GM19395 (cell line): ENCODE results near the gene CDO1.

Experiments used
- ATAC-seq: cut with Tn5 transposase; IDR thresholded peaks from one replicate; pipeline ENCODE4 v1.9.1; 2021; ENCODE audit warnings: mild to moderate bottlenecking, moderate library complexity; ENCODE audit not compliant: unreplicated experiment

CDO1 gene

DNA sequence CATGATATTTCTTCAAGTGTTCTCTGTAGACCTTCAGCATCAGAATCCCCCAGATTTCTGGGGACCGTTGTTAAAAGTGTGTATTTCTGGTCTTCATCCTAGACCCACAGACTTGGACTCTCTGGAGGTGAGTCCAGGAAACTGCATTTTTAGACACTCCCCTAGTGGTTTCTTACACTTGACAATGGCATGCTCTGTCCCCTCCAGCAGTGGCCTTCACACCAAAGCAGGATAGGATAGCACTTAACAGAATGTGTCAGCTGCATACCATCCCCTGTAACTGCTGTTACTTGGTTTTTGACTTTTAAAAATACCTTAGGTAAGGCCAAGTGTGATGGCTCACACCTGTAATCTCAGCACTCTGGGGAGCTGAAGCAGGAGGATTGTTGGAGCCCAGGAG is 20.8 kb downstream of the CDO1 start:
- ATAC-seq = no peak

- ATAC-seq = no peak
Measured at GRCh38 chr5:115788440-115788839, 28.0 kb downstream of the CDO1 start.

DNA sequence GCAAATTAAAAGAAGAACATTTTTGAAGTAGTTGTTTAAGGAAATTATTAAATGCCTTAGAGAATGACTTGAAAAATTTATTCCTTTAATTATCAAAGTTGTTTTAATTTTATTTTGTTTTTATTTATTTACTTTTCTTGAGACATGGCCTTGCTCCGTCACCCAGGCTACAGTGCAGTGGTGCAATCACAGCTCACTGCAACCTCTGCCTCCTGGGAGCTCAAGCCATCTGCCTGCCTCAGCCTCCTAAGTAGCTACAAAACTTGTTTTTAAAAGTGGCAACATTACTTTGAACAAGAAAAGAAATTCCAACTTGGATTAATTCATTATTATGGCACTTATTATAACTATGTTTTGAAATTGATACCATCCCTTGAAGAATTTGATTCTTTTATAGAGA is 29.0 kb downstream of the CDO1 start:
- no peak for ATAC-seq

GRCh38 chr5:115785381-115786065 is 30.9 kb downstream of the CDO1 start:
- no peak for ATAC-seq

GRCh38 chr5:115778417-115778816 is 38.0 kb downstream of the CDO1 start:
- ATAC-seq = no peak

GRCh38 chr5:115776989-115777388 is 39.5 kb downstream of the CDO1 start:
- no peak for ATAC-seq

DNA sequence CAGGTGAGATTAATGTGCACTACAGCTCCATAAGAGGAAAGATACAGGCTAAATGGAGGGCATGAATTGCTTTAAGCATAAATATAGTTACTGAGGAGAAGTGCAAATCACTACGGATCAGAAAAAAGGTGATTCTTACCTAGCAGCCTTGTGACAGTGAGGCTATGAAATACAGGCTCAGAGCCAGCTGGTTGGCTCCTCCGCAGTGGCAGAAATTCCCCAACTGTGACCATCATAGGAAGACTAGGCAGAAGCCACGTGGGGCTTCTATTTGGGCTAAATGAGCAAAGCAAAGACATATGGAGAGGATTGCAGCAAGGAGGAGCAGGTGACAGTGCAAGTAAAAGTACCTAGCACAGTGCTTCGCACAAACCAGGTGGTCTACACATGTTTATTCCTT is 40.5 kb downstream of the CDO1 start:
- no peak for ATAC-seq

DNA sequence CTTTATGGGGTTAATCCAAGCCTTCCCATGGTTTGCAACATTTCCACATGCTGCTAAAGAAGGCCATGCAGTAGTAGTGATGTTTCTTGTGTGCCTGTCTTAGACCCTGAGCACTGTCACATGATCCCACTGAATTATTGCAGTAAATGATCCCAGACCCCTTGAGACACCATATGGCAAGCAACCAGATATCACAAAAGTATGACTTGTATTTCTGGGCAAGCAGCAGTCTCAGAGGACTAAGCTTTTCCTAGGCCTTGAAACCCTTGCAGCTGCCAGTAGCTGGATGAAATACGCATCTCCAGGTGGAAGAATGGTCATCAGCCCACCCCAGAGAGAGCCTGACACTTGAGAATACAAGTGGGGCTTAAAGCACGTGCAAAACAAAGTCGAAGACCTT is 41.8 kb downstream of the CDO1 start:
- ATAC-seq = no peak

- ATAC-seq = no peak
Measured at GRCh38 chr5:115772731-115773475, 43.6 kb downstream of the CDO1 start.

GRCh38 chr5:115770466-115770865 is 46.0 kb downstream of the CDO1 start:
- no peak for ATAC-seq

- no peak for ATAC-seq
Measured at GRCh38 chr5:115767424-115767823, 49.0 kb downstream of the CDO1 start.

GRCh38 chr5:115766608-115767007 is 49.9 kb downstream of the CDO1 start:
- no peak for ATAC-seq

GRCh38 chr5:115758356-115758755 is 58.1 kb downstream of the CDO1 start:
- ATAC-seq = no peak

- no peak for ATAC-seq
Measured at GRCh38 chr5:115755675-115756074, 60.8 kb downstream of the CDO1 start.
